GM18498 (cell line): ENCODE data around the gene KRTAP4-6.
"Not testable (repeated sequence)": the region's sequence is repeated elsewhere in the genome, so short reads cannot be mapped to it uniquely, and the experiment has no call there.

Experiments used
- ATAC-seq: cut with Tn5 transposase; IDR thresholded peaks from one replicate; pipeline ENCODE4 v1.9.1; 2021; ENCODE audit warnings: mild to moderate bottlenecking, moderate library complexity; ENCODE audit not compliant: unreplicated experiment

The KRTAP4-6 gene

DNA sequence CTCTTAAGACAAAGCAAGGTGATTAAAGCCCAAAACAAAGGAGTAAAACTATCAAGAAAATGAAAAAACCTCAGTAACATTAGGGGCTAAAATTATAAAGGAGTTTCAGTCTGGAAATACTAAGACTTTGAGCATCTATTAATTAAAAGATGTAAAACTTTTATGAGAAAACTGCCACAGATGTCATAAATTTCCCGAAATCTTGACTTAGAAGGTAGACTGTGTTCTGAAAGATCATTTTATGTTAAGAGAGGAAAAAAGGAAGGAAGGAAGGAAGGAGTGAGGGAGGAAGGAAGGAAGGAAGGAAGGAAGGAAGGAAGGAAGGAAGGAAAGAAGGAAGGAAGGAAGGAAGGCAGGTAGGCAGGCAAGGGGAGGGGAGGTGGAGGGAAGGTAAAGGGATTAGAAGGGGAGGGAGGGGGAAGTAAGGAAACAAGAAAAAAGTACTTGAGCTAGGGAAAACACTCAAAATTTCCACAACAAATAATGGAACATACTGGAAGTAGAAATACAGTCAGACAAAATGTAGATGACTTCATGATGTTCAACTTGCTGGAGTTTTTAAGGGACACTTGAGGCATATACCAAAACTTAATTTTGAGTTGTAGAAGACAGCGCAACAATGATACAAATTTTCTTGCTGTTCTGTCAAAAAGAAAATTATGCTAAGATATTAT is 7.3 kb upstream of the KRTAP4-6 start:
- ATAC-seq: no peak

DNA sequence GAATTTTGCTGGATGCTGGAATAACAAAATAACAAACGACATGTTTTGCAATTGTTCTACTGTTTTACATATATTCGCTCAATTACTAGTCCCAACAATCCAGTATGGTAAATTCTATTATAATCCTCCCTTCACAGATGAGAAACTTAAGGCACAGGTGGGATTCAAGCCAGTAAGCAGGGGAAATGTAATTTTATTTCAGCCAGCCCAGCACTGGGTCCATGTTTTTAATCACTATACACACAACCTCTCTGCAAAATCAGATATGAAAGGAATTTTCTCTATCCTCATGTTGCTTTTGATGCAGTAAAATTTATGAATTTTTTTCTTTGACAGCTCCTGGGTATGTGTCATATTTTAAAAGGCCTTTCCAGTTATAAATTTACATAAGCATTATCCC is 4.9 kb upstream of the KRTAP4-6 start:
- no peak for ATAC-seq

DNA sequence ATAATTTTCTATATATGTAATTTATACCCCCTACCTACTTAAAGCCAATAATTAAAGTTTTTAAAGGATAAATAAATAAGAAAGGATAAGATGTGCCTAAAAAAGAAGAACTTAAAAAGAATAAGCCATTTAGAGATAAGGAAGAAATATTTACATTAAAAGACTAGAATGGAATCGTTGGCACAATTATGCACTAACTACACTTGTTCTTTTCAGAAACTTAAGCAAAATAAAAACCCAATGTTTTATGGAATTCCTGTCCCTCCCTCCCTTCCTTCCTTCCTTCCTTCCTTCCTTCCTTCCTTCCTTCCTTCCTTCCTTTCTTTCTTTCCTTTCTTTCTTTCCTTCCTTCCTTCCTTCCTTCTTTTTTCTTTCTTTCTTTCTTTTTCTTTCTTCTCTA is 4.5 kb upstream of the KRTAP4-6 start:
- ATAC-seq: no peak

DNA sequence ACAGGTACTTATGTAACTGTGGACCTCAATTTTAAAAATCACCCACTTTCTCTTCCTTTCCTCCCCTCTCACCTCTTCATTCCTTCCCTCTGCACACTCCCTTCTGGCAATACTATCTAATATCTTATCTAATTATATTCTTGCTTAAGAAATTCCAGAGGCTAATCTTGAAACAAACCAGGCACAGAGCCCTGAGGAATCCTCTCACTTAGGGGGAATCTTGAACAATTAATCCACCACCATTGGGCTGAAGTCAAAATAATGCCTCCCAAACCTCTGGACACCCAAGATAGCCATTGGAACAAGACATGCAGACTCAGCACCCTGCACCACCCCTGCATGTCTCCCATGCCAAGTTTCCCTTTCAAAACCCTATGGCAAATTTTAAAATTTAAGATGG is 1.0 kb upstream of the KRTAP4-6 start:
- ATAC-seq: no peak

DNA sequence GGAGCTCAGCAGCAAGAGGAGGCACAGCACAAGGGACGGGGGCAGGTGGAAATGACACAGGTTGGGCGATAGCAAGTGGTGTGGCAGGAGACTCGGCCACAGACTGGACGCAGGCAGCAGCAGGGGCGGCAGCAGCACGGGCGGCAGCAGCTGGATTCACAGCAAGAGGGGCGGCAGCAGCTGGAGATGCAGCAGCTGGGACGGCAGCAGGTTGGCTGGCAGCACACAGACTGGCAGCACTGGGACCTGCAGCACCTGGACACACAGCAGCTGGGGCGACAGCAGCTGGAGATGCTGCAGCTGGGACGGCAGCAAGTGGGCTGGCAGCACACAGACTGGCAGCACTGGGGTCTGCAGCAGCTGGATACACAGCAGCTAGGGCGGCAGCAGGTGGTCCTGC is 479 bp downstream of the KRTAP4-6 start:
- ATAC-seq: not testable (repeated sequence)

DNA sequence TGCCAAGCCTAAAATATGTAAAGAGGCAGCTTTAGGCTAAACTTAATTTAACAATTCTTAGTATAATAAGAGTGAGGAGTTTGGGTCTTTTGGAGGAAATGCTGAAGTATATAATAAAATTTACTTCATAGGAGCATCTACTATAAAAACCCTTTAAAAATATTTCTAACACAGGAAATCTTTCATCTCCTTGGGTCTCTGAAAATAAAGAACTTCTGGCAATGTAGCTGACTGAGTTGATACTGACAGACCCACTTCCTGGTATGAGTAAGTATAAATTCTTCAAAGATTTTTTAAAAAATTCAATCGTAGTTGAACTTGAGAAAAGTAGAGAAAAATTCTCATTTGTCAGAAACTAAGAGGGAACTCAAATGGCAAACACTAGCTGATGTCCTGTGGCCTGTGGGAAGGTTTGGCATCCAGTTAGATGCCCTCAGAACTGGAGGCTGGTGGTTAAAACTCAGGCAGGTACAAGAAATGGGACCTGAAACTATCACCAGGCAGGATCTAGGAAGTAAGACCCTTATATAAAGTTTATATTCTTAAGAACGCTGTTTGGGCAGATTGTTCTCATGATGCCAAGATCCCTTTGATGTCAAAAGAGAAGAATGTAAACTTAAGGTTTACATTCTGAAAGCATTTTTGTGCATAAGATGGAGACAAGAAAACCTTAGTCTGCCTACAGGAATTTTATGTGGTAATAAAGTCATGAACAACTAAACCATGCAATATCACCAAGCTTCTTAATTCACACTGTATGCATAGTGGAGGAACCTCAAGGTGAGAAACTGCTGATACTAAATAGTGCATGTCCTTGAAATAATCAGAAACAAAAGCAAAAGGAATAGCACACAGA is 6.2 kb downstream of the KRTAP4-6 start:
- no peak for ATAC-seq

DNA sequence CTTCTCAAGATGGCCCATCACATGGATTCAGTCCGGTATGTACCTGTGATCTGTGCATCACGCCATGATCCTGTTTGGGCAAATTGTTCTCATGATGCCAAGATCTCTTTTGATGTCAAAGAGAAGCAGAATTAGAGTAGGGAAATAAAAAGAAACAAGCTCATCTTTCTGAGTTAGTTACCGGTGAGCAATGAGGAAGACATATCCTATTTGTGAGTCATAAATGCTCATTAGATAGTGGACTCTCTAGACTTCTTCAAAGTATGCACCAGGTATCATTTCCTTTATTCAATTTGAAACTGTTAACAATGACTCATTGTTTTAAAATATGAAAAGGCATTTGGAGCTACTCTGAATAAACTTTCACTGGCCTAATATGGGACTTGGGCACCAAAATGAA is 8.4 kb downstream of the KRTAP4-6 start:
- no peak for ATAC-seq

DNA sequence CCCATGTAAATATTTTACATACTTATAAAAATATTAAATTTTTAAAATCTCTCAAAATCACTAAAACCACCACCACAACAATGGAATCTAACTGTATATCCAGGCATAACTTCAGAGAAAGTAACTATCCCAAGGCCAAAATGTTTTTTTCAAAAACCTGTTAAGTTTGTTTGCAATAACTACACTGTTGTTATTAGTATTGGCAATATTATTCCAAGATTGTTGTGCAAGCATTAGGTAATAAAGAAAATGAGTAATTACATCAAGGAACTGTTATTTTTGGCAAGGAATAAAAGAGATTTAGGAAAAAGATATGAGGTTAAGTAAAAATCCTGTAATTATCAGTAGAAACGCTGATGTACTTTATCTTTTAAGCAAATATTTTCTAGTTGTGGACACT is 13.0 kb downstream of the KRTAP4-6 start:
- ATAC-seq: no peak

DNA sequence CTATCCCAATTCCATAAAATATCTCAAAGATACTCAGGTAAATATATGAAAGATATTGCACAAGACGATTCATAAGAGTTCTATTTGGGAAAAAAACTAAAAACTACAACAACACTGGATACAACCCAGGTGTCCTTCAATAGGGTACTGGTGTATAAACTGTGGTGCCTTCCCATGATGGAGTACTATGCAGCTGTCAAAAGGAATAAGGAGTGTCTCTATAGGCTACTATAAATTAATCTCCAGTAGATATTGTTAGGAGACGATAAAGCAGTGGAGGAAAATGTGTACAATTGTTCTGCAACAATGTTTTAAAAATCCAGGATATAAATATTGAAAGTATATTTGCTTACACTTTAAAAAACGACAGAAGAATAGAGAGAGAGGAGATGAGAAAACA is 13.9 kb downstream of the KRTAP4-6 start:
- ATAC-seq: no peak

DNA sequence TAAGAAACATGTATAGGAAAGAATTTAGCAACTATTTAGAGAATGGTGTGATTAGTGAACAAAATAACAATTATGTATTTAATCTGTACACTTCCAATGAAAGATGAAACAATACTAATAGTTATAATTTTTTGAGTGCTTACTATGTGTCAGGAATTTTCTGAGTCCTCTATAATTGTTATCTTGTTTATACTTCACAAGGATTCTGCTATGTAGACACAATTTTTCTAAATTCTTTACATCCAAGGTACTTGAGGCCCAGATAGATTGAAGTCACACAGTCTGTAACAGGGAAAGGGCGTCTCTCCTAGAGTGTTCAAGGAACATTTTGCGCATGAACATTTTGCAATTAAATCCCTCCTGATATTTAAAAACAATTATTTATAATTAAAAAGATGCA is 15.3 kb downstream of the KRTAP4-6 start:
- no peak for ATAC-seq

DNA sequence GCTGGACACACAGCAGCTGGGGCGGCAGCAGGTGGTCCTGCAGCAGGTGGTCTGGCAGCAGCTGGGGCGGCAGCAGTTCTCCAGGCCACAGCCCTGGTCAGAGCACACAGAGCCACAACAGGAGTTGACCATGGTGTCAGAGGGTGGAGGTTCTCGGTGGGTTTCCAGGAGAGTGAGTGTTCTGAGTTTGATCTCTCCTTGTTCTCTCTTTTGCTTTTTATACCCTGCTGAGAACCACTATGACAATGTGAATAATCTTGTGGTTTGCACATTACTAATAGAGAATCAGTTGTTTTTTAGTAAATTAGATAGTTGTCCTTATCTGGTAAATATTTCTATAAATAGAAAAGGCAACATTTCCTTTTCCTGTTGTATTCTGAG is 16.4 kb downstream of the KRTAP4-6 start, which contains the start of gene KRTAP4-12:
TSS of gene KRTAP4-12 (minus strand) at position 192 of the 381 bp plus-strand sequence. CDS start at position 132, 60 bp downstream.
- not testable (repeated sequence) for ATAC-seq

DNA sequence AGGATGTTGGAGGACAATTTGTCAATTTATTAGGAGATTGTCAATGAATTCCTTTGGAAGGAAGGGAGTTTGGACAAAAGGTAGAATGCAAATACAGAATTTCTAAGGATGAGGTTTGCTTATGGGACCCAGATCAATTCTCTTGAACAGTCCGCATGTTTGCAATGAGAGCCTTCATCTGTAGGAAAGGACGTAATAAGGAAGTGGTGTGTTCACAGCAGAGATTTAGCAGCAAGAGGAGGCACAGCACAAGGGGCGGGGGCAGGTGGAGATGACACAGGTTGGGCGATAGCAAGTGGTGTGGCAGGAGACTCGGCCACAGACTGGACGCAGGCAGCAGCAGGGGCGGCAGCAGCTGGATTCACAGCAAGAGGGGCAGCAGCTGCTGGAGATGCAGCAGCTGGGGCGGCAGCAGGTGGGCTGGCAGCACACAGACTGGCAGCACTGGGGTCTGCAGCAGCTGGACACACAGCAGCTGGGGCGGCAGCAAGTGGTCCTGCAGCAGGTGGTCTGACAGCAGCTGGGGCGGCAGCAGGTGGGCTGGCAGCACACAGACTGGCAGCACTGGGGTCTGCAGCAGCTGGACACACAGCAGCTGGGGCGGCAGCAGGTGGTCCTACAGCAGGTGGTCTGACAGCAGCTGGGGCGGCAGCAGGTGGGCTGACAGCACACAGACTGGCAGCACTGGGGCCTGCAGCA is 16.9 kb downstream of the KRTAP4-6 start:
- not testable (repeated sequence) for ATAC-seq

DNA sequence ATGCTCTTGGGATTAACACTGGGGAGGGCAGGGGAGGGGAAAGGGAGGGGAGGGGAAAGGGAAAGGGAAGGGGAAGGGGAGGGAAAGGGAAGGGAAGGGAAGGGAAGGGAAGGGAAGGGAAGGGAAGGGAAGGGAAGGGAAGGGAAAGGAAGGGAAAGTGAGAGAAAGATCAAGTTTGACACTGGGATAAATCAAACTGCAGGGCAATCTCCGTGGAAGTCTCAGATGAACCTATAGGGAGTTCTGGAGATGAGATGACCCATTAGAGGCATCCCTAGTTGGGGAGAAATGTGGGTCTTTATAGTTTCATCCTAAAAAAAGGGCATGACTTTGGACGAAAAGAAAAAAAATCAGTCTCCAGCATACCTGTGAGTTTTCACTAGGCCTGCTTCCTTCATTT is 18.6 kb downstream of the KRTAP4-6 start:
- no peak for ATAC-seq

DNA sequence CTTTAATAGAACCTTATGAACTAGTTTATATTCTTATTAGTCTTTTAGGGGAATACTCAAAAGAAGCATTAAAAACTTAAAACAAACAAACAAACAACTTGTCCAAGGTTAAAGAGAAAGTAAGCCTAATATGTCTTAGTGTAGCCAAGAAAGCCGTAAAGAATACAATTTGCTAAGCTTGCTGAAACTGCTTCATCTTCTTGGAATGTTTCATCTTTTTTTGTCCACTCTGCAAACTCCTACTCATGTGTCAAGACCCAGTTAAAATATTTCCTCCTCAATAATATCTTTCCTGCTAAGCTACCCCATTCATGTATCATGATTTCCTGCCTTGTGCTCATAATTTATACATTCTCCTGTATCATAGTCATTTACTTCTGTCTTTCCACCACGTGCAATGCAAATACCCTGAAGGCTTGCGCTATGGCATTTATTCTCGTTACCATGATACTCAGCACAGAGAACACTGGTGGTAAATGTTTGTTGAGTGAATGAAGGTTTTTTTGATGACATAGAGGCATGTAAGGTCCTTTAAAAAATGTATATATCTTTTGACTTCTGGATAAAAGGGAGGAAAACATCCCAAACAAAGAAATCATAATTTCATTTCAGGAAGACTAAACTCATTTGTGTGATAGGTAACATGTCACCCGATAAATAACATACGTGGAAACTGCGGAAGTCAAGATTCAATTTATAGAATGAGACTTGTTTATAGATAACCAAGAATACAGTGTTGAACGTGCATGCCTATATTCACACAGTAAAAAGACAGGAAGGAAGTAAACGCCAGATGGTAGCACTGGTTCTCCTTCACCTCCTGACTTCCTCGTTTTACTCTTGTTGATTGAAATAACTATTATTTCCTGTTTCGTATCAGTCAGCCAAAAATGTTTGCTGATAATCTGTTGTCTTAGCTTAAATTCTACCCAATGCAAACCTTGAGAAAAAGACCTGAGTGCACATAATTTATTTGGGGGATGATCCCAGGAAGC is 20.4 kb downstream of the KRTAP4-6 start:
- ATAC-seq: not testable (repeated sequence)

DNA sequence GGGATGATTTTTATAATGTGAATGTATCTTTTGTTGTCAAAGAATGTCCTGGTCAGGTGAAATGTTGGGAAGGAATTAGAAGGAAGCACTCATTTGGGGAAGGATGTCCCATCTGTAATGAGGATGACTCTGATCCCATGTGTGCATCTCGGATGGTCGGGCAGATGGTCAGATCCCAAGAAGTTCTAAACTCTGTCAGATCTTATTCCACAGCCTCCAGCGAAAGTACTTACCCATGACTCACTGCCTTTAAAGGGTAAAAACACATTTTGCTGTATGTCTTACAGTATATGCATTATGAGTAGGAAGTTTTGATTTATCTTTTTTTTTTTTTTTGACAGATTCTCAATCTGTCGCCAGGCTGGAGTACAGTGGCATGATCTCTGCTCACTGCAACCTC is 21.6 kb downstream of the KRTAP4-6 start:
- ATAC-seq: no peak

DNA sequence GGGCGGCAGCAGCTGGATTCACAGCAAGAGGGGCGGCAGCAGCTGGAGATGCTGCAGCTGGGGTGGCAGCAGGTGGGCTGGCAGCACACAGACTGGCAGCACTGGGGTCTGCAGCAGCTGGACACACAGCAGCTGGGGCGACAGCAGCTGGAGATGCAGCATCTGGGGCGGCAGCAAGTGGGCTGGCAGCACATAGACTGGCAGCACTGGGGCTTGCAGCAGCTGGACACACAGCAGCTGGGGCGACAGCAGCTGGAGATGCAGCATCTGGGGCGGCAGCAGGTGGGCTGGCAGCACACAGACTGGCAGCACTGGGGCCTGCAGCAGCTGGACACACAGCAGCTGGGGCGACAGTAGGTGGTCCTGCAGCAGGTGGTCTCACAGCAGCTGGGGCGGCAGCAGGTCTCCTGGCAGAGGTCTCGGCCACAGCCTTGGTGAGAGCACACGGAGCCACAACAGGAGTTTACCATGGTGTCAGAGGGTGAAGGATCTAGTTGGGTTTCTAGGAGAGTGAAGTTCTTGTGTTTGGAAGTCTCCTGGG is 22.4 kb downstream of the KRTAP4-6 start, which contains the start of gene KRTAP4-11:
TSS of gene KRTAP4-11 (minus strand) at position 528 of the 541 bp plus-strand sequence. CDS start at position 470, 58 bp downstream.
- not testable (repeated sequence) for ATAC-seq

DNA sequence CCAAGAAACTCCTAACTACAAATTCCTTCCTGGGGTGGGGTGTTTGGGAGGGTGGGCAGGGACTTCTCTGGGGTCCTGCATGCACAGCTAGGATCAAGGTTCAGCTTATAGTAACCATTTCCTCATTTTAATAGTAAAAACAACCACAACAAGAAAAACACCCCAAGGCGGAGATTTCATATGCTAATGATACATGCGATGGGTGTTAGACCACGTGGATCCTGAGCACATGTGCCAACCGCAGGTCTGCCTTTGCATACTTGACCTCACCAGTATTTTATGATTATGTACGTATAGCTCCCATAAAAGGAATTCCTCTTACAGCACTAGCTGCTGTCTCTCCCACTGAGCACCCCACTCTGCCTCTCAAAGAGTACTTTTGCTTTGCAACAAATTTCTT is 24.0 kb downstream of the KRTAP4-6 start:
- ATAC-seq: no peak

DNA sequence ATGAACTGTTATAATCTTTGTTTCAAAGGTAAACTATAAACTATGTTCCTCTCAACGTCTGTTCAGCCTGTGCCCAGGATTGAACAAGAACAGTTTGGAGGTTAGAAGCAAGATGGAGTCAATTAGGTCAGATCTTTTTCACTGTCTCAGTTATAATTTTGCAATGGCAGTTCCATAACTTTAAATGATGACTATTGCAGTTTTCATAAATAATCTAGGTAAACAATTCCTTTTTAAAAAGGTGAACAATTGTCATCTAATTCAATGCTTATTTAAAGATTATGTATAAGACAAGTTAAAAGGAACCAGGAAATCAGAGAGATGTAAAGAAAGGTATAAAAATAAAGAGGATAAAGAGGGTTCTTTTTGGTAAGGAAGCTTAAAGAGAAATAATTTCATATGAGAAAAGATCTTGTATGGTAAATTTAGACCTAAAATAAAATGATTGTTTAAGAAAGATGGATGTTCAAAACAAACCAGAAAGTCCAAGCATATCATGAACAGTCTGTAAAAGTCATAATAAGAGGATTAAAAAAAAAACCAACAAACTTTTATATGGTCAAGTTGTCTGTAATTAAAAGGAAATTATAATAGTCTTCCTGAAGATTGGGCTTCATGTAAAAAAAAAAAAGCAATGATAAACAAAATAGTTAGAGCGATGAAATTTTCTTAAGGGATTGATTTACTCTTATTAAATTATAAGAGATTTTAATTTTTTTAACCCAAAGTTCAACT is 29.0 kb downstream of the KRTAP4-6 start:
- no peak for ATAC-seq

DNA sequence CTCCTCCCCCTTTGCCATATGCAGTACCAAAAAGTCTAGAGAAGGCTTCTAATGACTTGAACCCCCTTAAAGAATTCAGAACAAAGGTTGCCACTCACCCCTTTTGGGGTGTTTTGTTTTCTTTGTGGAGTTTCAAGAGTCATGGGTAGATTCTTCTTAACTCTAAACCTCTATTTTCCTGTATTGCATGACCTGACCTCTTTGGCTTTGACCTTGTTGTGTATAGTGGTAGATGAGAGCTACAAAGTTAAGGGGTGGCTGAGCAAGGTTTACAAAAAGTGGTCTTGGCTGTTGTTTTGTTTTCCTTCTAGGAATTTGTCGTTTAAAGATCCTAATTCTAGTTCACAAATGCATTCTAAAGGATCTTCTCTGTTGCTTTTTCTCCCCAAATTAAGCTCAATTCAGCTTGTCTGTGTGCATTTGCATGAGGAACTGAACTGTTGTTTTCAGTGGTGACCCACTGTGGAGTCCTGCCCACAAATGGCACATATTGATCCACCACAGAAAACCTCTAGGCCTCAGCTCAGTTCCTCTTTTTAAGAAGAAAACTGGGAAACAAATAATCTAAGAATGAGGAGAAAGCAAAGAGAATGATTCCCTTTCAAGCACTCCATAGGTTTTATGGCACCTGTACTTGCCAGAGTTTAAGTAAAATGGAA is 31.5 kb downstream of the KRTAP4-6 start:
- not testable (repeated sequence) for ATAC-seq
